ENCODE results near the gene MED17. TPM values are rescaled to one million over a fixed set of nuclear protein-coding genes. Genes with fewer than 3 reads are reported as not detected.
"Not testable (repeated sequence)": the region's sequence is repeated elsewhere in the genome, so short reads cannot be mapped to it uniquely, and the experiment has no call there.

The MED17 gene
- total and polyA plus RNA-seq, 2 of the 13 experiments (the other 11 are each of a cell fraction or from before 2014, with no cell fraction given), result 23.1 to 37.0 TPM

DNA sequence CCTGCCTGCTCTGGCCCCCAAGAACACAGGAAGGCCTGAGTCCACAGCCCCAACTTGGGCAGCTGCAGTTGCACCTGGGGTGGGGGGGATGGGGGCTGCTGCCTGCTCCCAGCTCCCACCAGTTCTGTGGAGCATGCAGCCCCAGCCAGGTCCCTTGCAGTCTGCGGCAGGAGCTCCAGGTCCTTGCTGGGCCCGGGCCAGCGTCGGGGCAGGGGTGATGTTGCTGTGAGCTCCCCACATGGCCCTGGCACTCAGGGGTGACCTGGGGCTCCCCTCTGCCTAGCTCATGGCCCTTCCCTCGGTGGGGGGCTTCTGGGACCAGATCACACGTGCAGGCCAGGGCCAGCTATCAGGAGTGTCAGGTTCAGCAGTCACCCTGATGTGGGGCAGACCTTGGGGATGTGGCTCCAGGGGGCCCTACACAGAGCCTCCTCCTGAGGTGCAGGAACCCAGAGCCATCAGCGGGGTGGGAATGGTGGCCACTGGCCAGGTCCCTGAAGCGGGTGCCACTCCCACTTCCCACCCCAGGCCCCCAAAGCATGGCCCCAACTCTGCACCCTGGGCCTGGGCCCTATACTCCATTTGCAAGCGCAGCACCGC lies 10.4 kb upstream of the MED17 start:
- Histone ChIP-seq H4K20me1 (ENCODE audit: insufficient read depth, low read length) (no peaks in the 10 kb centered on the region), H3K36me3 (replicated peaks in 1 of 2; ENCODE audit: control insufficient read depth in 1 of 2, insufficient read depth in 2 of 2, low read length in 2 of 2) (no peaks in the 10 kb centered on the region), H3K79me2 (ENCODE audit: insufficient read depth, low read length) (no peaks in the 10 kb centered on the region), H3K9ac (ENCODE audit: insufficient read depth, low read depth, low read length) (no peak overlapping the region), H2AFZ (ENCODE audit: low read length) (no peak overlapping the region), H3K4me2 (ENCODE audit: low read depth, low read length) (peak overlapping the region; percentile 46), H3K27ac (ENCODE audit: extremely low read length, insufficient read depth, low read length) (no peak overlapping the region), H3K4me3 (replicated peaks in 1 of 3; ENCODE audit: insufficient read depth in 1 of 3, low read depth in 2 of 3, low read length in 3 of 3) (no peak overlapping the region), H3K27me3 (ENCODE audit: control insufficient read depth in 1 of 2, insufficient read depth in 2 of 2, low read length in 2 of 2) (no peaks in the 10 kb centered on the region), H3K9me3 (ENCODE audit: low read length) (no peaks in the 10 kb centered on the region), H3K4me1 (ENCODE audit: insufficient read depth, low read length) (peaks cover 30% of the 10 kb centered on the region)
- intact Hi-C loops (cut with micrococcal nuclease; ENCODE audit: unreplicated experiment) (no loop called here), in situ Hi-C loops (cut with HindIII; ENCODE audit: extremely low pct_ligation_motif_present, low pct_unique_long_range_greater_than_20kb) (no loop called here)
- FAIRE-seq (no peak), ATAC-seq (peak; percentile 7), DNase-seq (ENCODE audit: low spot score) (no peak)
- 80% methylated on average over 2 of the region's 10 CpGs for WGBS (ENCODE audit: low lambda C conversion rate)
- BruUV-seq (replicated peaks), result no TSS peak
- CTCF ChIA-PET (ENCODE audit: low intra/inter-chr PET ratio, low total read pairs), result no interaction called here
- no peak for TF ChIP-seq ZNF737 (CRISPR knock-in tag; IDR thresholded peaks at IDR 0.05; ENCODE audit: borderline replicate concordance)
- no peak for TF ChIP-seq WIZ (CRISPR knock-in tag; IDR thresholded peaks at IDR 0.05)
- TF ChIP-seq, protein P1, sequence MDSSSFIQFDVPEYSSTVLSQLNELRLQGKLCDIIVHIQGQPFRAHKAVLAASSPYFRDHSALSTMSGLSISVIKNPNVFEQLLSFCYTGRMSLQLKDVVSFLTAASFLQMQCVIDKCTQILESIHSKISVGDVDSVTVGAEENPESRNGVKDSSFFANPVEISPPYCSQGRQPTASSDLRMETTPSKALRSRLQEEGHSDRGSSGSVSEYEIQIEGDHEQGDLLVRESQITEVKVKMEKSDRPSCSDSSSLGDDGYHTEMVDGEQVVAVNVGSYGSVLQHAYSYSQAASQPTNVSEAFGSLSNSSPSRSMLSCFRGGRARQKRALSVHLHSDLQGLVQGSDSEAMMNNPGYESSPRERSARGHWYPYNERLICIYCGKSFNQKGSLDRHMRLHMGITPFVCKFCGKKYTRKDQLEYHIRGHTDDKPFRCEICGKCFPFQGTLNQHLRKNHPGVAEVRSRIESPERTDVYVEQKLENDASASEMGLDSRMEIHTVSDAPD (CRISPR knock-in tag; IDR thresholded peaks at IDR 0.05), result no peak
- no peak for TF ChIP-seq NFYB (CRISPR knock-in tag; IDR thresholded peaks at IDR 0.05)
- POLR2A ChIA-PET, result interaction anchor here (3.2 to 5.0 kb wide), 2 partner anchors 10 to 32 kb away, joined by 15 to 22 read pairs; partner anchors contain the start of genes C11orf54, MED17 and TAF1D

GRCh38 chr11:93774560-93774959 lies 9.5 kb upstream of the MED17 start:
- H4K20me1 ChIP-seq (ENCODE audit: insufficient read depth, low read length); CTCF ChIA-PET (ENCODE audit: low intra/inter-chr PET ratio, low total read pairs); FAIRE-seq; ATAC-seq; intact Hi-C loops (cut with micrococcal nuclease; ENCODE audit: unreplicated experiment); H3K9ac ChIP-seq (ENCODE audit: insufficient read depth, low read depth, low read length); H3K79me2 ChIP-seq (ENCODE audit: insufficient read depth, low read length); H3K4me3 ChIP-seq (replicated peaks in 1 of 3; ENCODE audit: insufficient read depth in 1 of 3, low read depth in 2 of 3, low read length in 3 of 3); H3K9me3 ChIP-seq (ENCODE audit: low read length); H3K27me3 ChIP-seq (ENCODE audit: control insufficient read depth in 1 of 2, insufficient read depth in 2 of 2, low read length in 2 of 2); H2AFZ ChIP-seq (ENCODE audit: low read length); H3K27ac ChIP-seq (ENCODE audit: extremely low read length, insufficient read depth, low read length); DNase-seq (ENCODE audit: low spot score); H3K4me2 ChIP-seq (ENCODE audit: low read depth, low read length); BruUV-seq (replicated peaks); in situ Hi-C loops (cut with HindIII; ENCODE audit: extremely low pct_ligation_motif_present, low pct_unique_long_range_greater_than_20kb); H3K36me3 ChIP-seq (replicated peaks in 1 of 2; ENCODE audit: control insufficient read depth in 1 of 2, insufficient read depth in 2 of 2, low read length in 2 of 2): not testable (repeated sequence)
- H3K4me1 ChIP-seq (ENCODE audit: insufficient read depth, low read length), result peaks cover 29% of the 10 kb centered on the region
- WGBS (ENCODE audit: low lambda C conversion rate), result 100% methylated on average over 2 of the region's 3 CpGs
- POLR2A ChIA-PET, result interaction anchor here (5.0 kb wide), 1 partner anchor 33 kb away, joined by 22 read pairs; the partner anchor contains the start of genes C11orf54 and TAF1D

Measured in HepG2 (cell line).